Measurements from ENCODE around the gene SULT1A1. TPM values are rescaled to one million over a fixed set of nuclear protein-coding genes. Genes with fewer than 3 reads are reported as not detected.
"Not testable (repeated sequence)": the region's sequence is repeated elsewhere in the genome, so short reads cannot be mapped to it uniquely, and the experiment has no call there.

SULT1A1 gene
- total and polyA plus RNA-seq, 4 donors = 5.0 to 43.8 (median 18.3) TPM

DNA sequence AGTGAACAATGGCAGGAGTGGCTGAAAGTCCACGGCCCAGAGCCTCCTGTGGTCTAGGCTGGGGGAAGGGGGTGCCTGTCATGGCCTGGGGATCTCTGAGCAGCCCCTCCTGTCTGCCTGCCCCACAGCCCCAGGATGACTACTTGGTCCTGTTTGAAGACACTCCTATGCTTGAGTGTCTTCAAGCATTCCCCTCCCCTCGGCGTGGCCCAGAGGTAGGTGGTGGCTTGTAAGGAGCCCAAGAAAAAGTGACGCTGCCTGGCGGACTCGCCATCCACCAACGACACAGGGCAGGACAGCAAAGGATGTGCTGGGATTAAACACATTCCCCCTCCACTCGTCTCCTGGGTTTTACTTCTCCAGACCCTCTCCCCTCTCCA, 5.7 kb downstream of the SULT1A1 start:
- Histone ChIP-seq H3K27me3 (ENCODE audit: control insufficient read depth in 1 of 2, insufficient read depth in 2 of 2, low read length in 1 of 2) (no peaks in the 10 kb centered on the region), H3K36me3 (ENCODE audit: control insufficient read depth in 1 of 2, insufficient read depth in 2 of 2, low read length in 1 of 2) (no peaks in the 10 kb centered on the region), H3K27ac (ENCODE audit: low read depth in 1 of 2, low read length in 2 of 2) (no peak overlapping the region), H3K4me3 (ENCODE audit: low read length in 2 of 2) (no peak overlapping the region), H3K9me3 (ENCODE audit: control insufficient read depth, low read length) (no peaks in the 10 kb centered on the region), H3K4me1 (ENCODE audit: control insufficient read depth in 1 of 2, insufficient read depth in 2 of 2, low read length in 2 of 2) (no peaks in the 10 kb centered on the region)
- ATAC-seq (ENCODE audit: low FRiP score) (no peak), DNase-seq (peak; percentile 36 to 50)
- intact Hi-C loops (cut with DNase I) = no loop called here
- WGBS, 2 donors = 72 to 78% methylated on average over 8 of the region's 8 CpGs

GRCh38 chr16:28603381-28604185, 6.3 kb downstream of the SULT1A1 start:
- Histone ChIP-seq H3K27me3 (ENCODE audit: control insufficient read depth in 1 of 2, insufficient read depth in 2 of 2, low read length in 1 of 2) (no peaks in the 10 kb centered on the region), H3K4me1 (ENCODE audit: control insufficient read depth in 1 of 2, insufficient read depth in 2 of 2, low read length in 2 of 2) (no peaks in the 10 kb centered on the region), H3K27ac (ENCODE audit: low read depth in 1 of 2, low read length in 2 of 2) (no peak overlapping the region), H3K36me3 (ENCODE audit: control insufficient read depth in 1 of 2, insufficient read depth in 2 of 2, low read length in 1 of 2) (no peaks in the 10 kb centered on the region), H3K4me3 (ENCODE audit: low read length in 2 of 2) (no peak overlapping the region), H3K9me3 (ENCODE audit: control insufficient read depth, low read length) (no peaks in the 10 kb centered on the region)
- intact Hi-C loops (cut with DNase I) = no loop called here
- no peak for ATAC-seq (ENCODE audit: low FRiP score)
- peak; percentile 45 to 56 for DNase-seq
- WGBS, 2 donors = 76% methylated on average over 11 of the region's 11 CpGs

GRCh38 chr16:28602529-28602928, 7.3 kb downstream of the SULT1A1 start:
- Histone ChIP-seq H3K36me3 (ENCODE audit: control insufficient read depth in 1 of 2, insufficient read depth in 2 of 2, low read length in 1 of 2) (no peaks in the 10 kb centered on the region), H3K4me3 (ENCODE audit: low read length in 2 of 2) (no peak overlapping the region), H3K4me1 (ENCODE audit: control insufficient read depth in 1 of 2, insufficient read depth in 2 of 2, low read length in 2 of 2) (no peaks in the 10 kb centered on the region), H3K27me3 (ENCODE audit: control insufficient read depth in 1 of 2, insufficient read depth in 2 of 2, low read length in 1 of 2) (no peaks in the 10 kb centered on the region), H3K9me3 (ENCODE audit: control insufficient read depth, low read length) (no peaks in the 10 kb centered on the region), H3K27ac (ENCODE audit: low read depth in 1 of 2, low read length in 2 of 2) (no peak overlapping the region)
- DNase-seq = peak in 1 of 2 donors; percentile 1
- ATAC-seq (ENCODE audit: low FRiP score) = no peak
- 71 to 75% methylated on average over 4 to 6 of the region's 6 CpGs for WGBS, 2 donors
- intact Hi-C loops (cut with DNase I) = no loop called here

DNA sequence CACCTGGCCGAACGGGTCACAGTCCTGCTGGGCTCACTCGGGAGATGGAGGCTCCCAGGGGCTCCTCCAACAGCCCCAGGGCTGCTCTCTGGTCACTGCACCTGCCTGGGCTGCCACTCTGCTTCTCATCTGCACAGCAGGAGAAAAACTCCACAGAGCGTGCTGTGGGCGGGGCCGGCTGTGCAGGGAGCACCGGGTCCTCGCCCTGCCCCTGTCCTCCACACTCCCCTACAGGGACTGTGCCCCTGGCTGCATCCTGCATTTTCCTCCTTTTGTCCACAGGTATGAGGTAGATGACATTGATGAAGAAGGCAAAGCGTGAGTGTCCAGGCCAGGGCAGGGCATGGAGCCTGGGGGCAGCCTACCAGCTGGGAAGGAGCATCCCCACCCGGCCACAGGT, 7.8 kb downstream of the SULT1A1 start:
- H3K4me1 ChIP-seq (ENCODE audit: control insufficient read depth in 1 of 2, insufficient read depth in 2 of 2, low read length in 2 of 2); H3K4me3 ChIP-seq (ENCODE audit: low read length in 2 of 2); H3K27me3 ChIP-seq (ENCODE audit: control insufficient read depth in 1 of 2, insufficient read depth in 2 of 2, low read length in 1 of 2); H3K27ac ChIP-seq (ENCODE audit: low read depth in 1 of 2, low read length in 2 of 2); ATAC-seq (ENCODE audit: low FRiP score); H3K9me3 ChIP-seq (ENCODE audit: control insufficient read depth, low read length); intact Hi-C loops (cut with DNase I); H3K36me3 ChIP-seq (ENCODE audit: control insufficient read depth in 1 of 2, insufficient read depth in 2 of 2, low read length in 1 of 2): not testable (repeated sequence)
- 79 to 84% methylated on average over 5 of the region's 10 CpGs for WGBS, 2 donors
- peak; percentile 9 to 20 for DNase-seq

GRCh38 chr16:28601589-28601988, 8.3 kb downstream of the SULT1A1 start:
- H3K4me3 ChIP-seq (ENCODE audit: low read length in 2 of 2); H3K9me3 ChIP-seq (ENCODE audit: control insufficient read depth, low read length); H3K36me3 ChIP-seq (ENCODE audit: control insufficient read depth in 1 of 2, insufficient read depth in 2 of 2, low read length in 1 of 2); intact Hi-C loops (cut with DNase I); H3K27ac ChIP-seq (ENCODE audit: low read depth in 1 of 2, low read length in 2 of 2); H3K4me1 ChIP-seq (ENCODE audit: control insufficient read depth in 1 of 2, insufficient read depth in 2 of 2, low read length in 2 of 2); H3K27me3 ChIP-seq (ENCODE audit: control insufficient read depth in 1 of 2, insufficient read depth in 2 of 2, low read length in 1 of 2): not testable (repeated sequence)
- 87 to 95% methylated on average over 10 to 12 of the region's 13 CpGs for WGBS, 2 donors
- ATAC-seq (ENCODE audit: low FRiP score) = peak; percentile 7
- DNase-seq = peak; percentile 24 to 76

- H3K36me3 ChIP-seq (ENCODE audit: control insufficient read depth in 1 of 2, insufficient read depth in 2 of 2, low read length in 1 of 2); H3K9me3 ChIP-seq (ENCODE audit: control insufficient read depth, low read length); H3K27me3 ChIP-seq (ENCODE audit: control insufficient read depth in 1 of 2, insufficient read depth in 2 of 2, low read length in 1 of 2); DNase-seq; H3K4me3 ChIP-seq (ENCODE audit: low read length in 2 of 2); H3K27ac ChIP-seq (ENCODE audit: low read depth in 1 of 2, low read length in 2 of 2); ATAC-seq (ENCODE audit: low FRiP score); intact Hi-C loops (cut with DNase I); H3K4me1 ChIP-seq (ENCODE audit: control insufficient read depth in 1 of 2, insufficient read depth in 2 of 2, low read length in 2 of 2): not testable (repeated sequence)
- whole genome bisulfite sequencing, 2 donors = 22 to 31% methylated on average over 6 to 10 of the region's 20 CpGs
Observed at GRCh38 chr16:28600965-28601364, 8.9 kb downstream of the SULT1A1 start.

DNA sequence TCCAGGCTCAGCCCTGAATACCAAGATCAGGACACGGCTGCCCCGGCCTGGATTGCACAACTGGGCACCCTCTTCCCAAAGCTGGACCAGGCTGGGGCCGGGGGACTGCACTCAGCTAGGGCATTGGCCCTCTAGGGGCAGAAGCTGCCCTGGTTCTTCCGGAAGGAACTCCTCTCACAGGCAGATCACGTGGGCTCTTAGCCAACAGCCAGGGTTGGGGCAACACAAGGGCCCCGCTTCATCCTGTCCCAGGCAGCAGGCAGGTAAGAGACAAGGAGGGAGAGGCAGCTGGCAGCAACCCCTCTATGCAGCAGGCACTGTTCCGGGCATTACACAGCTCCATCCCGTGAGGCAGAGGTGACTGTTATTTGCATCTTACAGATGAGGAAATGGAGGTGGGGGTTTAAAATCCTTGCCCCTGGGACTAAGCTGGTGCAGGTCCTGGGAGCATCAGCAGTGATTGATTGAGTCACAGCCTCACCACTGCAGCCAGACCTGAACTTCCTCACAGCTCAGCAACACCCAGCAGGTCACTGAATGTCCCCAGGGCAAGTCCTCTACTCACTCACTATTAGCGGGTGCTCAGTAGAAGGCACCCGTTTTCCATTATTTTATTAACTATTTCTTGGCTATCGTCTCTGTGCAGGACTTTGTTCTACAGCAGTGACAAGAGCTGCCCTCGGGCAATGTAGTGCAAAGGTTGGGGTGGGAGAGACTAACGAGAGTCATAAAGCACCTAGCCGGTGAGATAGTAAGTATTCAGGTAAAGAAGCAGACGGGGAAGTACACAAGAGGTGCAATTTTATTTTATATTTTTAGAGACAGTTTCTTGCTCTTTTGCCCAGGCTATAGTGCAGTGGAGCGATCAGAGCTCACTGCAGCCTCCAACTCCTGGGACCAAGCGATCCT, 10.2 kb downstream of the SULT1A1 start:
- H3K4me1 ChIP-seq (ENCODE audit: control insufficient read depth in 1 of 2, insufficient read depth in 2 of 2, low read length in 2 of 2); H3K27ac ChIP-seq (ENCODE audit: low read depth in 1 of 2, low read length in 2 of 2); H3K36me3 ChIP-seq (ENCODE audit: control insufficient read depth in 1 of 2, insufficient read depth in 2 of 2, low read length in 1 of 2); ATAC-seq (ENCODE audit: low FRiP score); H3K4me3 ChIP-seq (ENCODE audit: low read length in 2 of 2); H3K27me3 ChIP-seq (ENCODE audit: control insufficient read depth in 1 of 2, insufficient read depth in 2 of 2, low read length in 1 of 2); DNase-seq; intact Hi-C loops (cut with DNase I); H3K9me3 ChIP-seq (ENCODE audit: control insufficient read depth, low read length): not testable (repeated sequence)
- no CpG with 5 or more reads among the region's 17 CpGs for WGBS, 2 donors

DNA sequence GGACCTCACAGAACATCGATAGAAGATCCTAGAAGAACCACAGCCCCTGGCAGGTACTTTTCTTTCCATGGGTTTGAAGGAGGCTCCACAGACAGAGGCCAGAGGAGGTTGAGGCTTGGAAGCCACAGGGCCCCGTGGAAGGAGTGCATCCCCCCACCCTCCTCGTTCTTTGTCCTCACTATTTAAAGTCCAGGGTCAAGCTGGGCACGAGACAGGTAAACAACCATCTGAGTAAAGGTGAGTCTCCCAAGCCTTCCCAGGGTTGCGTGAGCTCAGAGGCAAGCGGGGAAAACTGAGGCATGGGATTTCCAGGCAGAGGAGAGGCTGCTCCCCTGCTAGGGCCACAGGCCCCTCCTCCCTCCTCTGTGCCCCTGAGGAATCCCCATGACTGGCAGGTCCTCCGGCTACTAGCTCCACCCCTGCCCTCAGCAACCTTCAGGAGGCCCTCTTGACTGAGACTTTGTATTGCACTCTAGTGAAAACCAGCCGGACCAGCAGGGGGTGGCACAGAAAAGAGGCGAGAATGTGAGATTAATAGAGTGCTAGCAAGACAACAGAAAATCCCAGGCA, 12.1 kb downstream of the SULT1A1 start:
- ATAC-seq (ENCODE audit: low FRiP score) = no peak
- 70 to 81% methylated on average over 8 to 9 of the region's 9 CpGs for WGBS, 2 donors

More for the DNA sequence above, 12.1 kb downstream of the SULT1A1 start:
- intact Hi-C loops (cut with DNase I) = no loop called here
- DNase-seq = no peak
- H3K4me1 ChIP-seq (ENCODE audit: control insufficient read depth in 1 of 2, insufficient read depth in 2 of 2, low read length in 2 of 2) = no peaks in the 10 kb centered on the region
- H3K27me3 ChIP-seq (ENCODE audit: control insufficient read depth in 1 of 2, insufficient read depth in 2 of 2, low read length in 1 of 2) = no peaks in the 10 kb centered on the region
- no peaks in the 10 kb centered on the region for H3K36me3 ChIP-seq (ENCODE audit: control insufficient read depth in 1 of 2, insufficient read depth in 2 of 2, low read length in 1 of 2)
- no peak overlapping the region for H3K4me3 ChIP-seq (ENCODE audit: low read length in 2 of 2)
- H3K27ac ChIP-seq (ENCODE audit: low read depth in 1 of 2, low read length in 2 of 2) = no peak overlapping the region
- no peaks in the 10 kb centered on the region for H3K9me3 ChIP-seq (ENCODE audit: control insufficient read depth, low read length)

Measured in aorta (tissue), 5 donors.